SIG-M5 (cell line): ENCODE results near the gene NEIL1.
"Not testable (repeated sequence)": the region's sequence is repeated elsewhere in the genome, so short reads cannot be mapped to it uniquely, and the experiment has no call there.

Experiments used
- DNase-seq: peaks from one replicate; lab custom pipeline; 2025; lab: John Stamatoyannopoulos, UW

Gene NEIL1

GRCh38 chr15:75346796-75347221 is at the start of gene NEIL1:
NEIL1 (plus strand) TSS chr15:75347039; CDS start chr15:75348906, 1,867 bp downstream.
- no peak for DNase-seq

DNA sequence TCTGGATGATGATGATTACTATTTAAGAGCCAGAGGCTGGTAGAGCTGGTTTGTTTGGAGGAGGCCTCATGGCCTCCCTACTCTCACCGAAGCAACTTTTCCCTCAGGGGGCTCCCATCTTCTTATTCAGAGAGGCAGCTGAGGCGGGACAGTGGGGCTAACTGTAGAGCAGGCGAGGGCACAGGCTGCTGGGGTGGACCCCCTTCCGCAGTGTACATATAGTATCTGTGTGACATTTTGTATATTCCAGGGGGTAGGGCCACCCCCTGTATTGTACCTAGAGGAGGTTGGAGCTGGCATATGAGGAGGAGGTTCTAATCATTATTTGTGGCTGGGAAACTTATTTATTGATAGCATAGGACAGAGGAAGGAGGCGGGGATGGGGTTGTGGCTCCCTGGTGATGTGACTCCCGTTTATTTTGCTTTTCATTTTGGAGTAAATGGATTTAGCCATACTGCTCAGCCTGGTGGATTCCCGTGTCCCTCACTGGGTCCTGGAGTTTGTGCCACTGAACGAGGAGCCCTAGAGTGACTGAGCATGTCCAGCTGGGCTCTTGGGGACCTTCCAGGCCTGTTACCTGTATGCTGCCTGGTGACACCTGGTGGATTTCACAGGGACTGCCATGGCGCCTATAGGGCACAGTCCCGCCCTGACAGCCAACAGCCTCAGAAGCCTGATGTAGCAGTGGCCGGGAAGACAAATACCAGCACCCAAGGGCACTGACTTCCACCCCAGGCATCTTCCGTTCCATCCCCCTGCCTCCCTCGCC is 48.1 kb upstream of the NEIL1 start:
- not testable (repeated sequence) for DNase-seq

GRCh38 chr15:75299311-75299688 is 47.5 kb upstream of the NEIL1 start:
- DNase-seq, result not testable (repeated sequence)

DNA sequence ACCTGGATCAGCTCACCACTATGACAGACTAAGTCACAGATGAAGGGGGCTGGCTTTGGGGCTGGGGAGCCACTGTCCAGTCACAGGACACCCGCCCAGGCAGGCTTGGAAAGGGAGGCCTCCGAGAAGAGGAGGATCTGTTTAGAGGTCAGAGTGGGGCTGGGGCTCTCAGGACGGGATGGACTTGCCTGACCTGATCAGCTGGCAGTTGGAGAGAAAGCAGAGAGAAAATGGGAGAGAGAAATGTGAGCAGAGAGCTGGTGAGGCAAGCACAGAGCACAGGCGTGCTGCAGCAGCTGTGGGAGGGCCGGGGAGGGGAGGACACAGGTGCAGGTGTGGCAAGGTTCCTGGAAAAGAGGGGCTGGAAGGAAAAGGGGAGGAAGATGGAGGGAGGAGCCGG is 46.8 kb upstream of the NEIL1 start:
- not testable (repeated sequence) for DNase-seq

GRCh38 chr15:75302318-75302717 is 44.5 kb upstream of the NEIL1 start:
- no peak for DNase-seq

DNA sequence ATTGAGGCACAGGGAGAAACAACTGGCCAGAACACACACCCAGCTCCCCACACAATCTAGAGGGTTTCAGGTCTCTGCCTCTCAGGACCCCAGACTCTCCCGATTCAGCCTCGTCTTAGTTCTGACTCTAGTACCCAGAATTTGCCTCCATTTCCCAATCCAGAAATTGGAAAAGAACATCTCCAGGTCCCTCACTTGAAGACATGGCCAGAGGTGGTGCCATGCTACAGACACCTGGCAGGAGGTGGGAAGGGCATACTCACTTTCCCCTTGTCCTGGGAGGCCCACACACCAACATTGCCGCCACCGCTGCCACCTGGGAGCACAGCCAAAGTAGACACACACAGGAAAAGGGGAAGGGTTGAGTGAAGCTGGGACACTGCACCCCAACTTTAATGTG is 44.1 kb upstream of the NEIL1 start:
- not testable (repeated sequence) for DNase-seq

GRCh38 chr15:75306188-75306587 is 40.7 kb upstream of the NEIL1 start:
- no peak for DNase-seq

- no peak for DNase-seq
Observed at GRCh38 chr15:75307778-75308390, 39.0 kb upstream of the NEIL1 start.

DNA sequence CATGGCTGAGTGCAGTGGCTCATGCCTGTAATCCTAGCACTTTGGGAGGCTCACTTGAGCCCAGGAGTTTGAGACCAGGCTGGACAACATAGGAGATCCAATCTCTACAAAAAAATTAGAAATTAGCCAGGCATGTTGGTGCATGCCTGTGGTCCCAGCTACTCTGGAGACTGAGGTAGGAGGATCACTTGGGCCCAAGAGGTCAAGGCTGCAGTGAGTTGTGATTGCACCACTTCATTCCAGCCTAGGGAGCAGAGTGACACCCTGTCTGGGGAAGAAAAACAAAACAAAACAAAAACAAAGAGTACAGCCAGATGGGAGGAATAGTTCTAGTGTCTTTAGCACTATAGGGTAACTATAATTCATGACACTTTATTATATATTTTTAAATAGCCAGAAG is 37.1 kb upstream of the NEIL1 start:
- no peak for DNase-seq

GRCh38 chr15:75312548-75312947 is 34.3 kb upstream of the NEIL1 start:
- DNase-seq, result not testable (repeated sequence)

- DNase-seq, result no peak
Observed at GRCh38 chr15:75313116-75313845, 33.6 kb upstream of the NEIL1 start.

- no peak for DNase-seq
Observed at GRCh38 chr15:75314552-75315290, 32.1 kb upstream of the NEIL1 start.

GRCh38 chr15:75319231-75319897 is 27.5 kb upstream of the NEIL1 start:
- DNase-seq, result not testable (repeated sequence)

DNA sequence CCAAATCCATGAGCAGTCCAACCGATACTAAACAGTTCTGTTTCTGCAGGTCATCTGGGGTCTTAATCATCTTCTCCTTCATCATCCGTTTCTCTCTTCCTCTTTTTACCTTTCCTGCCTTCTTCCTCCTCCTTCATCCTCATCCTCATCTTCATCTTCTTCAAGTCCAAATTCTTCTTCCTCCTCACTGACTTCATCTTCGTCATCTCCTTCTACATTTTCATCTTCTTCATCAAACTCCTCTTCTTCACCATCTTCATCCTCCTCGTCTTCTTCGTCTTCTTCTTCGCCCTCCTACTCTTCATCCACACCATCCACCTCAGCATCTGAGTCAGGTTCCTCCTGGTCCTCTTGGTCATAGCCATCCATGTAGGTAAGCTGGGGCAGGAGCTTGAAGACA is 25.1 kb upstream of the NEIL1 start:
- DNase-seq, result no peak

GRCh38 chr15:75325922-75326321 is 20.9 kb upstream of the NEIL1 start:
- no peak for DNase-seq

DNA sequence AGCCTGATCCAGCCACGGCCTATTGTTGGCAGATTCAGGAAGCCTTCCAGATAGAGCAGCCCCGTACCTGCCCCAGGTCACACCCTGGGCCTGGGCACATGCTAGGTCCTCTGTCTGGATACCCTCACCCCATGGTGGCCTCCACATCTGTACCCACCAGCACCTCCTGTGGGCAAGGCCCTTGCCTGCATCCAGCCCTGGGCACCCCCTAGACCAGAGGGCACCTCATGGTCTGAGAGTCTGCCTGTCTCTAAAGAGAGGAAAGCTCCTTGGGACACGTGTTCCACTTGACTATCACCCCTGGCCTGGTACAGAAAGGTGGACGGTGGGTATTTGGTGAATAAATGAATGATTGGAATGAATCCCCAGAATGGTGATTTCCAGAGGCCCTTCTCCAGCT is 19.8 kb upstream of the NEIL1 start:
- DNase-seq, result no peak

DNA sequence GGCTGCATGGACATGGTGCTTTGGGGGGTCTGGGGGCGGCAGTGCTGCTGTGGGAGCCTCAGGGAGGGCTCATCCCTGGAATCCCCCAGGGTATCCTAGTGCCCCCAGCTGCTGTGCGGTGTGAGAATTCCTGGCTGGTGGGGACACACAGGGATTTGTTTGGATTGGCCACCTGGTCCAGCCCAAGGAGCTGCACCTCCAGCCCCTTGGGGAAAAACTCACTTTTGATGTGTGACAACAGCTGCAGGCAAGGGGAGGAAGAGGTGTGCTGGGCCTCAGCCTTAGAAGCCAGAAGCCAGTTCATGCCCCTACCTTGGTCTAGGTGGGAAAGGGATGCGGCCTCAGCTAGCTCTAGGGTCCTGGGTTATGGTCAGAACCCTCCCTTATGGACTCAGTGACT is 19.3 kb upstream of the NEIL1 start:
- DNase-seq, result no peak

DNA sequence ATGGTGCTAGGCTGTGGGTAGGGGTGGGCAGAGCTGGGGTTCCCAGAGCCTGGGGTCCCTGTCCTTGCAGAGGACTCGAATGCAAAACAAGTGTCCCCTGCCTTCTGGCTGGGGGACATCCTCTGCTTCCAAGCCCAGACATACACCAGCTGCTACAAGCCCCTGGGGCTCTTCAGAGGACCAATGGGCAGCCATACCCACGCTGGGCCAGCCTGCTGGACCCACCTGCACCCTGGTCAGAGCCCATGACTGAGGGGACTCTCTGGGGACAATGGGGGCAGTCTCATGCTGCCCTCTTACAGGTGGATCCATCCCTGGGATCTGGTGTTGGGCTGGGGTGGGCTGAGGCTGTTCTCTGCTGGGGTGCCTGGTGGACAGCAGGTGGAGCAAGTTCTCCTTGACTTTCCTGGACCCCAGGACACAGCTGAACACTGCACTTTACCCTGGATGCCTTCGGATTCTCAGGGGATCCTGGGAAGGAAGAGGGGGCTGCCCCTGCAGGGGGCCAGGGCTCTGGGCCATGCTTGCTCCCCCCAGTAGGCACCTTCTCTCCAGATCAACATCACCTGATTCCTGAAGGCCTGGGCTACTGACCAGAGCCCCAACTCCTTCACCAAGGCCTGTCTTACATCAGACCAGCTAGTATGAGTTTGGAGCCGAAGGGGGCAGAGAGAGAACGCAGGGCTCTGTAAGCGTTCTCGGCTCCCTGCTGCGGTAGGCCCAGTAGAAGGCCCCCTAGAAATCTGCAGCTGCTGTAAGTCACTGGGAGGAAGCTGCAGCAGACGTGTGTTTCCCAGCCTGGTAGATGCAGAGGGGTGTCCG is 18.1 kb upstream of the NEIL1 start:
- DNase-seq, result no peak

DNA sequence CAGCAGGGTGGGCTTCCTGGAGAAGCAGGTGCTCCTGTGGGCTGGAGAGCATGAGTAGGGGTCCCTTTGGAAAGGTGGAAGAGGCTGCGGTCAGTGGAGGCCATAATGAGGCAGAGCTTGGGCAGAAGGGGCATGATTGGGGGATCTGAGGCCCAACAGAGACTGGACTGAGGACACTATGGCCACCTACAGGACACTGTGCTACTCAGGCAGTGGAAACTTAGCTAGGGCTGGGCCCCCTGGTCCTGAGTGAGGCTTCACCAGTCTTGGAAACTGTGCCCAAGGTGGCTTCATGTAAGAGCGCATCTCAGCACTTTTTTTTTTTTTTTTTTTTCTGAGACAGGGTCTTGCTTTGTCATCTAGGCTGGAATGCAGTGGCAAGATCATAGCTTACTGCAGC is 17.3 kb upstream of the NEIL1 start:
- no peak for DNase-seq

- not testable (repeated sequence) for DNase-seq
Observed at GRCh38 chr15:75332093-75332492, 14.7 kb upstream of the NEIL1 start.
